VCaP (cell line): ENCODE data around the gene PARP15.
A peak's percentile ranks its signal among the peaks of the same experiment; 100 is the strongest.

ENCODE experiments used
- H3K27ac ChIP-seq: fragments of 450-650 bp; 2 replicates; pipeline ENCODE4 v1.5.1; 2017
- CTCF ChIP-seq: fragments of 450-650 bp; conservative IDR thresholded peaks from 2 replicates; pipeline ENCODE4 v1.5.1; 2017; ENCODE audit warnings: mild to moderate bottlenecking, moderate library complexity

The PARP15 gene

DNA sequence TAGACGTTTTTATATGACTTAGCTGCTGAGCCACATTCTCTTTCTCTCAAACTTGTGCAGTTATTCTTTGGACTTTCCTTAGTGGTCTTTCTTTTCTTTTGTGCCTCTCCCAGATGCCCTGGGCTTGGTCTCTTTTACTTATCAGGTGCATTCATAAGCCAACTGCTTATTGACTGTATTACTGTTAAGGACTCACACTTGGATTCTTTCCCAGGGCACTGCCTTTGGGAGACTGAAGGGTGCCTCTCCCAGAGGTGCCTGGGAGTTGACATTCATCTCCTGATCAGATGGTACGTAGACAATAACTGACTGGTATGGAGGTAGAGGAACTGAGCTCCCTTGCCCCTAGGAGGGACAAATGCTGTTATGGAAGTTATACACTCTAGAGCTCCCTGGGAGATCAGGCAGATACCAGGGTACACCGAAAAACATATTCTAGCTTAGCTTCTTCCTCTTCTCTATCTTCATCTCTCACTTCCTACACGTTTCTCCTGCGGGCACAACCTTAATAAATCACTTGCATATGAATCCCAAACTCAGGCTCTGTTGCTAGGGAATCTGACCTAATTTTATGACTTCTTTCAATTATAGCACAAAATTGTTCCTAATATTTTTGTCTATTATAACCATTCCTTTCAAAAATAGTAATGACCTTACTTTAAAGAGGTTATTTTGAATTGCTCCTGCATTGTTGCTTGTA lies 24.7 kb downstream of the PARP15 start:
- H3K27ac ChIP-seq = no peak overlapping the region
- TF ChIP-seq CTCF = no peak

DNA sequence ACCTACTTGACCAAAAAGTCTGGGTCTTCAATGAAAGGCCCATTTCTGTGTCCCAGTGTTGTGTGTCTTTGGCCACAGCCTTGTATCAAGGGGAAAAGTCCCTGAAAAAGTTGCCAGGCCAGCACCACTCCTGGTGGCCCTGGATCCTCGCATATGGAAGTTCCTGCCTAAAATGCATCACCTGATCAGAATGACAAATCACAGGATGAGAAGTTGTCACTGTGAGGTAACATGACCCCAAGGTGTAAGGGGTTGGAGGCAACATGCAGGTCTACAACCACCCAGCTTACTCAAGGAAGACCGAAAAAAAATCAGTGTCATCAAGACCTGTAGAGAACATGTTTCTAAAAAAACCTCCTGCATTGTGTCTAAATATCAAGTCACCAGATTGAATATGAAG lies 25.6 kb downstream of the PARP15 start:
- no peak overlapping the region for H3K27ac ChIP-seq
- no peak for TF ChIP-seq CTCF

- no peak for TF ChIP-seq CTCF
- peak overlapping the region; percentile 64 for H3K27ac ChIP-seq
Observed at GRCh38 chr3:122606330-122606729, 28.9 kb downstream of the PARP15 start.

DNA sequence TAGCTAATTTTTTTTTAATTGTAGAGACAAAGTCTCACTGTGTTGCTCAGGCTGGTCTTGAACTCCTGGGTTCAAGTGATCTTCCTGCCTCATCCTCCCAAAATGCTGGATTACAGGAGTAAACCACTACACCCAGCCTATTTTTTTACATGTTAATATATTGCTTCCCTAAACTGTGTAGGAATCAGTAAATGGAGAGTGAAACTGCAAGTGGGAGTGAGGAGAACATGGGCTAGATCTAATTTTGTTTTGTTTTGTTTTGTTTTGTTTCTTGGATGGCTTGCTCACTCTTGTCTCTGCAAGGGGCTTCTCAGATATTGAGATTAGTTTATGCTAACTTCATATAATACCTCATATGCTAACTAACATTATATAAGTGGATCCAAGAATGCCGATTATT lies 31.5 kb downstream of the PARP15 start:
- TF ChIP-seq CTCF = no peak
- no peak overlapping the region for H3K27ac ChIP-seq

GRCh38 chr3:122609798-122610559 lies 32.5 kb downstream of the PARP15 start:
- no peak for TF ChIP-seq CTCF
- no peak overlapping the region for H3K27ac ChIP-seq

GRCh38 chr3:122612696-122613095 lies 35.2 kb downstream of the PARP15 start:
- no peak overlapping the region for H3K27ac ChIP-seq
- TF ChIP-seq CTCF = no peak

- H3K27ac ChIP-seq = no peak overlapping the region
- no peak for TF ChIP-seq CTCF
Observed at GRCh38 chr3:122615303-122615702, 37.9 kb downstream of the PARP15 start.
